ENCODE results near the gene GPC4.

DNA sequence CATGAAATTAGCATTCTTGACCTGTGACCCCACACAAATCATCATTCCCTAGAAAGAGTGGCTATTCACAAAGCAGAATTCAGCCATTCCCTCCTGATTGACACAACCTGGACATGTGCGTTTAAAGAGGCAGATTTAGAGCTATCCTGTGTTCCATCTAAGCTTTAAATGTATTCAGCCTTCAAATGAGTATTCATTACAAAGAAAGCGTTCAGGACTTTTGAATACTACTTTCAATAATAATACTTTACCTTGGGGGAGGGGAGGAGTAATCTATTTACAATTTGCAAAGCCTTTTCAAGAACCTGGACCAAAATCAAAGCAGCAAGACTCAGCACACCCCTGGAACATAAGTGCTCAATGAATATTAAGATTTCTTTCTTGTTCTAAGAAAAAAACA is 22.5 kb upstream of the GPC4 start:
- TF ChIP-seq POLR2AphosphoS5 (IDR thresholded peaks at IDR 0.05; ENCODE audit: borderline replicate concordance, low read depth, low read length) (no peak), EZH2 (IDR thresholded peaks at IDR 0.05) (no peak), FOXP2 (optimal IDR thresholded peaks at IDR 0.05; ENCODE audit: control extremely low read depth, extremely low read length, insufficient read depth) (no peak)
